Peyer's patch (tissue), 4 donors: ENCODE results near the gene KCNJ5. TPM values are rescaled to one million over a fixed set of nuclear protein-coding genes. Genes with fewer than 3 reads are reported as not detected.

ENCODE experiments used
- DNase-seq, 3 donors: peaks; one replicate each; pipeline ENCODE4 v3.0.0-alpha.2; 2017 to 2019
- H3K27ac ChIP-seq, 4 donors: fragments of 200-600 bp; sonication (generic); one replicate each; pipeline ENCODE4 v1.5.1; 2016 to 2019
- H3K27me3 ChIP-seq, 2 donors: fragments of 200-600 bp; sonication (generic); one replicate each; pipeline ENCODE4 v1.5.1; 2019
- H3K36me3 ChIP-seq, 3 donors: fragments of 200-600 bp; sonication (generic); one replicate each; pipeline ENCODE4 v1.5.1; 2016 to 2019
- H3K4me1 ChIP-seq, 4 donors: fragments of 200-600 bp; sonication (generic); one replicate each; pipeline ENCODE4 v1.5.1; 2016 to 2019
- H3K4me3 ChIP-seq, 4 donors: fragments of 200-600 bp; sonication (generic); 1 replicate in 3 of 4; 2 replicates in 1 of 4; pipeline ENCODE4 v1.5.1; 2016 to 2019; ENCODE audit warnings: mild to moderate bottlenecking in 1 of 4
- H3K9me3 ChIP-seq, 4 donors: fragments of 200-600 bp; sonication (generic); one replicate each; pipeline ENCODE4 v1.5.1; 2016 to 2019; ENCODE audit warnings: mild to moderate bottlenecking in 1 of 4
- CTCF ChIP-seq, 6 experiments: fragments of 450-650 bp in 4 of 6; fragments of 200-600 bp in 2 of 6; sonication (generic) in 1 of 6; IDR thresholded peaks; one replicate each; pipeline ENCODE4 v1.5.1; 2017 to 2019; ENCODE audit warnings: antibody characterized with exemption in 6 of 6, mild to moderate bottlenecking in 3 of 6, moderate library complexity in 1 of 6
- POLR2A ChIP-seq, 2 donors: fragments of 450-650 bp; IDR thresholded peaks; one replicate each; pipeline ENCODE4 v1.5.1; 2017; ENCODE audit warnings: antibody characterized with exemption in 2 of 2, mild to moderate bottlenecking in 2 of 2, moderate library complexity in 2 of 2
- total RNA-seq, 4 donors: library from RNA; depleted of rRNA; stranded (reverse); fragments of >200 nt; gene quantifications; one replicate each; pipeline ENCODE4 v1.1.0, GENCODE V29; 2016

KCNJ5 gene
- total RNA-seq, 4 donors from 2014 or later, result 1.6 TPM; not detected in 3

GRCh38 chr11:128926437-128927107 is 35.4 kb downstream of the KCNJ5 start:
- Histone ChIP-seq H3K4me1 (no peaks in the 10 kb centered on the region), H3K9me3 (no peaks in the 10 kb centered on the region), H3K27me3 (no peaks in the 10 kb centered on the region), H3K4me3 (no peak overlapping the region), H3K27ac (no peak overlapping the region), H3K36me3 (no peaks in the 10 kb centered on the region)
- TF ChIP-seq POLR2A (IDR thresholded peaks at IDR 0.05) (no peak), CTCF (IDR thresholded peaks at IDR 0.05) (no peak)
- DNase-seq, result no peak

- no peaks in the 10 kb centered on the region for H3K9me3 ChIP-seq
- no peaks in the 10 kb centered on the region for H3K36me3 ChIP-seq
- no peak overlapping the region for H3K4me3 ChIP-seq
- no peak overlapping the region for H3K27ac ChIP-seq
- no peaks in the 10 kb centered on the region for H3K27me3 ChIP-seq
- H3K4me1 ChIP-seq, result no peaks in the 10 kb centered on the region
- DNase-seq, result no peak
- TF ChIP-seq CTCF (IDR thresholded peaks at IDR 0.05) (no peak), POLR2A (IDR thresholded peaks at IDR 0.05) (no peak)
These were observed 35.9 kb downstream of the KCNJ5 start for GRCh38 chr11:128927108-128927461.

GRCh38 chr11:128927683-128928336 is 36.7 kb downstream of the KCNJ5 start:
- DNase-seq, result no peak
- Histone ChIP-seq H3K4me1 (no peaks in the 10 kb centered on the region), H3K4me3 (no peak overlapping the region), H3K27me3 (no peaks in the 10 kb centered on the region), H3K9me3 (no peaks in the 10 kb centered on the region), H3K36me3 (no peaks in the 10 kb centered on the region), H3K27ac (no peak overlapping the region)
- TF ChIP-seq POLR2A (IDR thresholded peaks at IDR 0.05) (no peak), CTCF (IDR thresholded peaks at IDR 0.05) (no peak)

GRCh38 chr11:128928400-128928799 is 37.2 kb downstream of the KCNJ5 start:
- peak in 2 of 3 donors; percentile 53 to 66 for DNase-seq
- Histone ChIP-seq H3K4me3 (no peak overlapping the region), H3K4me1 (no peaks in the 10 kb centered on the region), H3K27ac (no peak overlapping the region), H3K9me3 (no peaks in the 10 kb centered on the region), H3K36me3 (no peaks in the 10 kb centered on the region), H3K27me3 (no peaks in the 10 kb centered on the region)
- no peak for TF ChIP-seq CTCF (IDR thresholded peaks at IDR 0.05)
- TF ChIP-seq POLR2A (IDR thresholded peaks at IDR 0.05), result no peak

- Histone ChIP-seq H3K27me3 (no peaks in the 10 kb centered on the region), H3K36me3 (no peaks in the 10 kb centered on the region), H3K9me3 (no peaks in the 10 kb centered on the region), H3K4me1 (no peaks in the 10 kb centered on the region), H3K27ac (no peak overlapping the region), H3K4me3 (no peak overlapping the region)
- no peak for TF ChIP-seq POLR2A (IDR thresholded peaks at IDR 0.05)
- no peak for DNase-seq
These were observed 38.3 kb downstream of the KCNJ5 start for GRCh38 chr11:128929468-128929867.

GRCh38 chr11:128929991-128930390 is 38.8 kb downstream of the KCNJ5 start:
- no peaks in the 10 kb centered on the region for H3K27me3 ChIP-seq
- no peak for DNase-seq
- H3K36me3 ChIP-seq, result no peaks in the 10 kb centered on the region
- H3K9me3 ChIP-seq, result no peaks in the 10 kb centered on the region
- TF ChIP-seq POLR2A (IDR thresholded peaks at IDR 0.05), result no peak
- no peak for TF ChIP-seq CTCF (IDR thresholded peaks at IDR 0.05)
- H3K4me3 ChIP-seq, result no peak overlapping the region
- no peaks in the 10 kb centered on the region for H3K4me1 ChIP-seq
- no peak overlapping the region for H3K27ac ChIP-seq
